ENCODE measurements around the gene CARD10. TPM values are rescaled to one million over a fixed set of nuclear protein-coding genes. Genes with fewer than 3 reads are reported as not detected.

The CARD10 gene
- total and polyA plus RNA-seq, 2 of the 13 experiments (the other 11 are each of a cell fraction or from before 2014, with no cell fraction given), result 35.2 to 55.8 TPM

DNA sequence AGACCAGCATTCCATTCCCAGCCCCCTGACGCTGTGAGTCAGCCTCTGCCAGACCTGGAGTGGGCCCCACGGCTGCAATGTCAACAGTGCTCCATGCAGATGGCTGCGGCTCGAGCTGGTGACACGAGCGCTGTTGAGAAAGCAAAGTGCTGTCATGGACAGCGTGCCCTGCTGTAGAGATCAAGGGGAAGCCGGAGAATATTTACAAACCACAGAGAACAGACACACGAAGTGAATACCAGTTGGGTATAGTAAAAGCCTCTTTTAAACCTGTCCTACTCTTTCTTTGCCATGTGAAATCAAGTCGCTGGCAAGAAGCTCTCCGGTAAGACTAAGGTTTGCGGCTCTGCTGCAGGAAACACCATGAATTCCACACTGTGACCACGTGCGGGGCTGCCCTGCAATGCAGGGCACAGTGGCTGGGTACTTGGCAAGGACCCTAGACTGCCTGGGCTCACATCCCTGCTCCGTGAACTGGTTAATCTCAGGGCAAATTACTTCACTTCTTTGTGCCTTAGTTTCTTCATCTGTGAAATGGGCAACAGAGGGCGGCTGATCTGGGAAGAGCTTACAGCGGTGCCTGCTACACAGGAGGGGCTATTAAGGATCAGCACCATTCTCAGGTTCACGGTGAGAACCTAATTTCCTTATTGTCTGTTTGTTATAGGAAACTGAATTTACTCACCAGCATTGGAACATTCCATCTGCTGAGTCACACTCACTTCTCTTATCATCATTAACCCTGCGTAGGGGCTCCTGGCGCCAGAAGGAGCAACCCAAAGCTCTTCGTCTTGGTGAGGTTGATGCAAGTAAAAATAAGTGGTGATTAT is 64.1 kb downstream of the CARD10 start (continued):
- TF ChIP-seq SIX4 (CRISPR knock-in tag; IDR thresholded peaks at IDR 0.05), result no peak
- TF ChIP-seq ZNF564 (CRISPR knock-in tag; IDR thresholded peaks at IDR 0.05), result no peak
- TF ChIP-seq, protein P1, sequence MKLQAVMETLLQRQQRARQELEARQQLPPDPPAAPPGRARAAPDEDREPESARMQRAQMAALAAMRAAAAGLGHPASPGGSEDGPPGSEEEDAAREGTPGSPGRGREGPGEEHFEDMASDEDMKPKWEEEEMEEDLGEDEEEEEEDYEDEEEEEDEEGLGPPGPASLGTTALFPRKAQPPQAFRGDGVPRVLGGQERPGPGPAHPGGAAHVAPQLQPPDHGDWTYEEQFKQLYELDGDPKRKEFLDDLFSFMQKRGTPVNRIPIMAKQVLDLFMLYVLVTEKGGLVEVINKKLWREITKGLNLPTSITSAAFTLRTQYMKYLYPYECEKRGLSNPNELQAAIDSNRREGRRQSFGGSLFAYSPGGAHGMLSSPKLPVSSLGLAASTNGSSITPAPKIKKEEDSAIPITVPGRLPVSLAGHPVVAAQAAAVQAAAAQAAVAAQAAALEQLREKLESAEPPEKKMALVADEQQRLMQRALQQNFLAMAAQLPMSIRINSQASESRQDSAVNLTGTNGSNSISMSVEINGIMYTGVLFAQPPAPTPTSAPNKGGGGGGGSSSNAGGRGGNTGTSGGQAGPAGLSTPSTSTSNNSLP (IDR thresholded peaks at IDR 0.05; ENCODE audit: low read depth, low read length), result no peak
- peak; percentile 82; the same call in 1 of the 2 replicates for TF ChIP-seq FOXO1 (CRISPR knock-in tag; IDR thresholded peaks at IDR 0.05)
- TF ChIP-seq, protein P2, sequence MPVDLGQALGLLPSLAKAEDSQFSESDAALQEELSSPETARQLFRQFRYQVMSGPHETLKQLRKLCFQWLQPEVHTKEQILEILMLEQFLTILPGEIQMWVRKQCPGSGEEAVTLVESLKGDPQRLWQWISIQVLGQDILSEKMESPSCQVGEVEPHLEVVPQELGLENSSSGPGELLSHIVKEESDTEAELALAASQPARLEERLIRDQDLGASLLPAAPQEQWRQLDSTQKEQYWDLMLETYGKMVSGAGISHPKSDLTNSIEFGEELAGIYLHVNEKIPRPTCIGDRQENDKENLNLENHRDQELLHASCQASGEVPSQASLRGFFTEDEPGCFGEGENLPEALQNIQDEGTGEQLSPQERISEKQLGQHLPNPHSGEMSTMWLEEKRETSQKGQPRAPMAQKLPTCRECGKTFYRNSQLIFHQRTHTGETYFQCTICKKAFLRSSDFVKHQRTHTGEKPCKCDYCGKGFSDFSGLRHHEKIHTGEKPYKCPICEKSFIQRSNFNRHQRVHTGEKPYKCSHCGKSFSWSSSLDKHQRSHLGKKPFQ (CRISPR knock-in tag; IDR thresholded peaks at IDR 0.05; ENCODE audit: insufficient replicate concordance), result no peak
- peak; percentile 81; the same call in 1 of the 2 replicates for TF ChIP-seq RXRB (CRISPR knock-in tag; IDR thresholded peaks at IDR 0.05; ENCODE audit: borderline replicate concordance)
- no peak for TF ChIP-seq RFXANK (CRISPR knock-in tag; IDR thresholded peaks at IDR 0.05)
- no peak for TF ChIP-seq ZBTB7B (CRISPR knock-in tag; IDR thresholded peaks at IDR 0.05)
- TF ChIP-seq ZNF101 (CRISPR knock-in tag; IDR thresholded peaks at IDR 0.05; ENCODE audit: borderline replicate concordance, low read depth), result no peak
- TF ChIP-seq TSC22D2 (CRISPR knock-in tag; IDR thresholded peaks at IDR 0.05; ENCODE audit: borderline replicate concordance), result no peak
- TF ChIP-seq CENPX (CRISPR knock-in tag; IDR thresholded peaks at IDR 0.05), result no peak
- TF ChIP-seq, protein P3, sequence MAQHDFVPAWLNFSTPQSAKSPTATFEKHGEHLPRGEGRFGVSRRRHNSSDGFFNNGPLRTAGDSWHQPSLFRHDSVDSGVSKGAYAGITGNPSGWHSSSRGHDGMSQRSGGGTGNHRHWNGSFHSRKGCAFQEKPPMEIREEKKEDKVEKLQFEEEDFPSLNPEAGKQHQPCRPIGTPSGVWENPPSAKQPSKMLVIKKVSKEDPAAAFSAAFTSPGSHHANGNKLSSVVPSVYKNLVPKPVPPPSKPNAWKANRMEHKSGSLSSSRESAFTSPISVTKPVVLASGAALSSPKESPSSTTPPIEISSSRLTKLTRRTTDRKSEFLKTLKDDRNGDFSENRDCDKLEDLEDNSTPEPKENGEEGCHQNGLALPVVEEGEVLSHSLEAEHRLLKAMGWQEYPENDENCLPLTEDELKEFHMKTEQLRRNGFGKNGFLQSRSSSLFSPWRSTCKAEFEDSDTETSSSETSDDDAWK (CRISPR knock-in tag; IDR thresholded peaks at IDR 0.05), result no peak
- TF ChIP-seq, protein P4, sequence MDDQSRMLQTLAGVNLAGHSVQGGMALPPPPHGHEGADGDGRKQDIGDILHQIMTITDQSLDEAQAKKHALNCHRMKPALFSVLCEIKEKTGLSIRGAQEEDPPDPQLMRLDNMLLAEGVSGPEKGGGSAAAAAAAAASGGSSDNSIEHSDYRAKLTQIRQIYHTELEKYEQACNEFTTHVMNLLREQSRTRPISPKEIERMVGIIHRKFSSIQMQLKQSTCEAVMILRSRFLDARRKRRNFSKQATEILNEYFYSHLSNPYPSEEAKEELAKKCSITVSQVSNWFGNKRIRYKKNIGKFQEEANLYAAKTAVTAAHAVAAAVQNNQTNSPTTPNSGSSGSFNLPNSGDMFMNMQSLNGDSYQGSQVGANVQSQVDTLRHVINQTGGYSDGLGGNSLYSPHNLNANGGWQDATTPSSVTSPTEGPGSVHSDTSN (CRISPR knock-in tag; IDR thresholded peaks at IDR 0.05; ENCODE audit: borderline replicate concordance), result no peak
- TF ChIP-seq SMAD9 (CRISPR knock-in tag; IDR thresholded peaks at IDR 0.05), result no peak
- TF ChIP-seq PPARG (CRISPR knock-in tag; conservative IDR thresholded peaks at IDR 0.05), result 0 out of 2 replicates have a peak, but pooled peaks have one; percentile 29
- TF ChIP-seq RFX3 (CRISPR knock-in tag; IDR thresholded peaks at IDR 0.05), result no peak
- peak; percentile 77; the same call in 1 of the 2 replicates for TF ChIP-seq MXD4 (CRISPR knock-in tag; IDR thresholded peaks at IDR 0.05)
- no peak for TF ChIP-seq EEA1 (CRISPR knock-in tag; IDR thresholded peaks at IDR 0.05; ENCODE audit: borderline replicate concordance)
- TF ChIP-seq ZNF850 (CRISPR knock-in tag; conservative IDR thresholded peaks at IDR 0.05), result no peak
- no peak for TF ChIP-seq POLR2A (IDR thresholded peaks at IDR 0.05; ENCODE audit: insufficient read depth in 1 of 2, low read depth in 2 of 2, low read length in 2 of 2)
- no peak for TF ChIP-seq ZNF781 (CRISPR knock-in tag; IDR thresholded peaks at IDR 0.05; ENCODE audit: borderline replicate concordance, not compliant biosample characterization)

Measured in HepG2 (cell line).